Measurements from ENCODE around the gene CCDC12. TPM values are rescaled to one million over a fixed set of nuclear protein-coding genes. Genes with fewer than 3 reads are reported as not detected.

Gene CCDC12
- total and polyA plus RNA-seq, 2 of the 13 experiments (the other 11 are each of a cell fraction or from before 2014, with no cell fraction given) = 30.1 to 49.5 TPM

DNA sequence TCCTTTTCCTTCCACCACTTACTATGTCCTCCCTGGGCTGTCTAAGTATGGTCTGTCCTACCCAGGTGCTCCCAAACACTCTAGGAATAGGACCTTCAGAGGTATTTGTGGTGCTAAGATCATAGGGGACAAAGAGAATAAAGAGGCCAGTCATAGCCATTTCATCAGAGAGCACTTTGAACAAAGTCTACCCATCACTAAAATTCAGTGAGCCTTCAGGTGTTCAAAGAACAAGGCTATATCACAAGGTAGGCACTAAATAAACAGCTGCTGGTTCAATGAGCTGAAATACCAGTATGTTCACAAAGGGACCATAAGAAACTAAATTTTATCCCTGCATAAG lies 41.7 kb upstream of the CCDC12 start (continued):
- TF ChIP-seq, protein P1, sequence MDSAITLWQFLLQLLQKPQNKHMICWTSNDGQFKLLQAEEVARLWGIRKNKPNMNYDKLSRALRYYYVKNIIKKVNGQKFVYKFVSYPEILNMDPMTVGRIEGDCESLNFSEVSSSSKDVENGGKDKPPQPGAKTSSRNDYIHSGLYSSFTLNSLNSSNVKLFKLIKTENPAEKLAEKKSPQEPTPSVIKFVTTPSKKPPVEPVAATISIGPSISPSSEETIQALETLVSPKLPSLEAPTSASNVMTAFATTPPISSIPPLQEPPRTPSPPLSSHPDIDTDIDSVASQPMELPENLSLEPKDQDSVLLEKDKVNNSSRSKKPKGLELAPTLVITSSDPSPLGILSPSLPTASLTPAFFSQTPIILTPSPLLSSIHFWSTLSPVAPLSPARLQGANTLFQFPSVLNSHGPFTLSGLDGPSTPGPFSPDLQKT (CRISPR knock-in tag; IDR thresholded peaks at IDR 0.05; ENCODE audit: borderline replicate concordance) = no peak
- no peak for TF ChIP-seq LCORL (IDR thresholded peaks at IDR 0.05)
- peak; percentile 36; the same call in 1 of the 2 replicates for TF ChIP-seq LCORL (CRISPR knock-in tag; IDR thresholded peaks at IDR 0.05)
- TF ChIP-seq ARNTL (CRISPR knock-in tag; IDR thresholded peaks at IDR 0.05) = no peak
- no peak for TF ChIP-seq ZNF496 (CRISPR knock-in tag; IDR thresholded peaks at IDR 0.05; ENCODE audit: insufficient replicate concordance)
- no peak for TF ChIP-seq RBAK (CRISPR knock-in tag; IDR thresholded peaks at IDR 0.05)
- no peak for TF ChIP-seq ZNF567 (CRISPR knock-in tag; IDR thresholded peaks at IDR 0.05; ENCODE audit: borderline replicate concordance)
- TF ChIP-seq KLF9 (CRISPR knock-in tag; IDR thresholded peaks at IDR 0.05; ENCODE audit: low read depth) = no peak
- TF ChIP-seq SPEN (CRISPR knock-in tag; IDR thresholded peaks at IDR 0.05; ENCODE audit: low read depth) = no peak
- TF ChIP-seq ZNF703 (CRISPR knock-in tag; IDR thresholded peaks at IDR 0.05; ENCODE audit: borderline replicate concordance) = no peak
- TF ChIP-seq SIN3B (IDR thresholded peaks at IDR 0.05; ENCODE audit: low read length) = no peak
- no peak for TF ChIP-seq E2F2 (CRISPR knock-in tag; IDR thresholded peaks at IDR 0.05; ENCODE audit: borderline replicate concordance)
- no peak for TF ChIP-seq ZNF780A (CRISPR knock-in tag; IDR thresholded peaks at IDR 0.05)
- peak; percentile 32; the same call in 1 of the 2 replicates for TF ChIP-seq RARA (CRISPR knock-in tag; IDR thresholded peaks at IDR 0.05)
- no peak for TF ChIP-seq SNAI1 (CRISPR knock-in tag; IDR thresholded peaks at IDR 0.05; ENCODE audit: borderline replicate concordance)
- TF ChIP-seq ZBTB40 (IDR thresholded peaks at IDR 0.05) = no peak
- no peak for TF ChIP-seq ZBTB40 (CRISPR knock-in tag; IDR thresholded peaks at IDR 0.05)
- no peak for TF ChIP-seq FOXM1 (CRISPR knock-in tag; IDR thresholded peaks at IDR 0.05)
- TF ChIP-seq, protein P2, sequence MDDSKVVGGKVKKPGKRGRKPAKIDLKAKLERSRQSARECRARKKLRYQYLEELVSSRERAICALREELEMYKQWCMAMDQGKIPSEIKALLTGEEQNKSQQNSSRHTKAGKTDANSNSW (CRISPR knock-in tag; IDR thresholded peaks at IDR 0.05; ENCODE audit: borderline replicate concordance) = no peak
